Uterus (tissue), 2 donors: ENCODE results near the gene GRM1.

ENCODE experiments used
- CTCF ChIP-seq, 4 experiments: fragments of 200-600 bp in 2 of 4; fragments of 450-650 bp in 2 of 4; sonication (generic) in 2 of 4; IDR thresholded peaks; one replicate each; pipeline ENCODE4 v1.5.1; 2016 to 2019; ENCODE audit warnings: antibody characterized with exemption in 4 of 4, mild to moderate bottlenecking in 2 of 4, moderate library complexity in 1 of 4
- POLR2A ChIP-seq, 2 donors: fragments of 450-650 bp; IDR thresholded peaks; one replicate each; pipeline ENCODE4 v1.6.1; 2016; ENCODE audit warnings: antibody characterized with exemption in 2 of 2, mild to moderate bottlenecking in 1 of 2, moderate library complexity in 1 of 2

GRCh38 chr6:146210406-146211083, 181.7 kb downstream of the GRM1 start:
- TF ChIP-seq POLR2A (IDR thresholded peaks at IDR 0.05): no peak
- no peak for TF ChIP-seq CTCF (IDR thresholded peaks at IDR 0.05)
